Heart left ventricle (tissue), 16 donors: ENCODE measurements around the gene HAUS3. TPM values are rescaled to one million over a fixed set of nuclear protein-coding genes. Genes with fewer than 3 reads are reported as not detected.

Experiments
- ATAC-seq, 4 donors: fragments of 200-7000 bp; cut with Tn5 transposase; one replicate each; pipeline ENCODE4 v1.9.1; 2020 to 2022; ENCODE audit warnings: moderate library complexity in 4 of 4, mild to moderate bottlenecking in 3 of 4, moderate number of reproducible peaks in 1 of 4
- DNase-seq, 5 donors: peaks; one replicate each; pipeline ENCODE4 v3.0.0-alpha.2; 2020
- H3K27ac ChIP-seq, 12 donors: fragments of 200-600 bp; sonication (generic) in 4 of 12; one replicate each; pipeline versions ENCODE4 v1.5.0 to v1.8.0; 2016 to 2022; ENCODE audit warnings: mild to moderate bottlenecking in 2 of 12
- H3K27me3 ChIP-seq, 9 donors: fragments of 200-600 bp; sonication (generic) in 2 of 9; one replicate each; pipeline versions ENCODE4 v1.5.1 to v1.8.0; 2016 to 2022; ENCODE audit warnings: mild to moderate bottlenecking in 3 of 9
- H3K36me3 ChIP-seq, 9 donors: fragments of 200-600 bp; sonication (generic) in 2 of 9; one replicate each; pipeline versions ENCODE4 v1.5.0 to v1.8.0; 2018 to 2022; ENCODE audit warnings: mild to moderate bottlenecking in 2 of 9
- H3K4me1 ChIP-seq, 12 donors: fragments of 200-600 bp; sonication (generic) in 4 of 12; one replicate each; pipeline versions ENCODE4 v1.5.0 to v1.8.0; 2016 to 2022; ENCODE audit warnings: mild to moderate bottlenecking in 3 of 12
- H3K4me3 ChIP-seq, 12 donors: fragments of 200-600 bp; sonication (generic) in 4 of 12; one replicate each; pipeline versions ENCODE4 v1.5.0 to v1.8.0; 2017 to 2022; ENCODE audit warnings: mild to moderate bottlenecking in 9 of 12, moderate library complexity in 4 of 12
- H3K9me3 ChIP-seq, 12 donors: fragments of 200-600 bp; sonication (generic) in 4 of 12; one replicate each; pipeline versions ENCODE4 v1.5.0 to v1.8.0; 2016 to 2022; ENCODE audit warnings: mild to moderate bottlenecking in 1 of 12
- POLR2A ChIP-seq, 2 donors: fragments of 450-650 bp; IDR thresholded peaks; one replicate each; pipeline ENCODE4 v1.6.1; 2017; ENCODE audit warnings: antibody characterized with exemption in 2 of 2, mild to moderate bottlenecking in 2 of 2, moderate library complexity in 2 of 2
- WGBS, 4 donors: extraction: QIAGEN DNeasy Blood & Tissue Kit in 2 of 4; methylation state at CpG; one replicate each; pipeline versions ENCODE4 v1.1.5 to v1.1.7; 2013 to 2018; 5-methylcytosine and 5-hydroxymethylcytosine counted together
- intact Hi-C, 10 donors: fragments of 100-400 bp; cut with DNase I; formaldehyde crosslinking; loops; one replicate each; pipeline versions ENCODE4 v1.11.1 to v1.14.2; 2022
- polyA plus RNA-seq, 2 donors: library from polyadenylated mRNA; stranded (reverse); fragments of 200-250 nt; gene quantifications; one replicate each; pipeline ENCODE4 v1.2.3, GENCODE V29; 2013
- total RNA-seq, 9 donors: library from RNA; depleted of rRNA in 2 of 9; stranded (reverse); fragments of >200 nt in 2 of 9; fragmentation: NEBNext Ultra II Directional in 3 of 9; extraction: Animal tissue kit (Norgen Biotek cat#: 25700) in 3 of 9; gene quantifications; one replicate each; pipeline versions ENCODE4 v1.1.0 to v1.2.4, GENCODE V29; 2016 to 2023
- TF ChIP-seq, protein P1 (sequence below), 12 donors: fragments of 200-600 bp; sonication (generic) in 4 of 12; IDR thresholded peaks; one replicate each; pipeline versions ENCODE4 v1.5.0 to v1.8.0; 2018 to 2022; ENCODE audit warnings: antibody characterized with exemption in 12 of 12, mild to moderate bottlenecking in 5 of 12
- donor health status: ischemic (EF 13 %, LVEDD 7.1; RV severe dilation, severe dysfunction).
- donor health status: healthy with polysubstance abuse.
- donor health status: DM: no; HTN: yes; CAD: no.
- donor health status: DM: no; HTN: no; CAD: no.
- donor health status: ischemic (EF 25% LVEDD 6.9; RV normal size, moderate dysfunction).
- donor health status: ischemic (EF 25% LVEDD 5.7; RV mildly dilated, moderate dysfunction).
- donor health status: healthy.
- donor health status: DM: yes; HTN: yes; CAD: no.
- donor health status: ischemic (EF 35%, LVEDD 5.7; RV mildly dilated, moderate dysfunction).
- donor health status: nonischemic (EF 11% LVEDD 7.7; RV severe dilation, severe dysfunction).
- donor health status: DM: yes; HTN: yes; CAD: no.
- donor health status: PGD.
- donor health status: ischemic (EF 29% LVEDD 5.4; RV normal size, mild dysfunction).
- donor health status: nonischemic (EF 23%, LVEDD 6.1; RV moderate dilation, normal function).

The HAUS3 gene
- total and polyA plus RNA-seq, 11 donors: 4.2 to 8.3 (median 6.3) TPM

DNA sequence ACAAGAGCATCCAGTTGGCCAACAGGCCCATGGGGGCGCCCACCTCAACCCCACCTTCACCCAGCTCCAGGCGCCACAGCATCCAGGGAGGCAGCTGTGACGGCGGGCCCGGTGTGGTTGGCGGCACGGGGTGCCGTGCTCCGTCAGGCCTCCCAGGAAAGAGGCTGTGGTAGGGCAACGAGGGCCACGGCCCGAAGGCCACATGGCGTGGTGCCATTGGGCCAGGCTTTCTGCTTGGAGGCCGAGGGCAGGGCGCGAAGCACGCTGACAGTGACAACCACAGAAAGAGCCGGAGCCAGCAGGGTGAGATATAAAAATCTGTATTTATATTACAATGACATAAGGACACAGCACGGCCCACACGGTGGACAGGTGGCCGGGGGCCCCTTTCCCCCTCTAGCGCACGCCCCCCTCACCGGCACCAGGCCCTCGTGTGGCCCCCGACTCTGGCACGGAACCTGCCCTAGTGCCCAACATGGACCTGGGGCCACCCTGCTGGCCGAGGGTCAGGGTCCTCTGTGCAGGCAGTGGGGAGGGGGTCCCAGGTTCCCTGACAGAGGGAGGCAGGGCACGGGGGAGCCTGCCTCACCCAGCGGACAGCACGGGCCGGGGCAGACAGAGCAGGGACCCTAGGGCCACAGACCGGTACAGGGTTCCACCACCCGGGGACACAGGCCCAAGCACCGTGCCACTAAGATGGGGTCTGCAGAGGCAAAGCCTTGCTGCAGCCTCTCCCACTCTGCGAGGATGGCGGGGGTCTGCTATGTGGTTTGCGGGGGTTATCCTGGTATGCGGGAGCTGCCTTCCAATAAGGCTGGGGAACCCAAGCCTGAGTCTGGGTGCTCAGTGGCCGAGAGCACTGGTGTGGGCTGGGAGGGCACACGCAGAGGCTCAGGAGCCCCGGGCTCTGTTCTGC lies 5.5 kb upstream of the HAUS3 start:
- H3K27me3 ChIP-seq: no peaks in the 10 kb centered on the region
- no peaks in the 10 kb centered on the region for H3K9me3 ChIP-seq
- intact Hi-C loops: loop anchor here in 3 of 10 donors (10.0 kb wide), 3 partner anchors 287 to 717 kb away; partner anchors contain the start of genes FAM193A (in 1 of the 3), GRK4 (in 1 of the 3) and NOP14 (in 1 of the 3)
- no peak overlapping the region for H3K4me3 ChIP-seq
- H3K4me1 ChIP-seq: peaks cover 1 to 36% (median 26%) of the 10 kb centered on the region in 12 donors
- TF ChIP-seq POLR2A (IDR thresholded peaks at IDR 0.05): no peak
- TF ChIP-seq, protein P1, sequence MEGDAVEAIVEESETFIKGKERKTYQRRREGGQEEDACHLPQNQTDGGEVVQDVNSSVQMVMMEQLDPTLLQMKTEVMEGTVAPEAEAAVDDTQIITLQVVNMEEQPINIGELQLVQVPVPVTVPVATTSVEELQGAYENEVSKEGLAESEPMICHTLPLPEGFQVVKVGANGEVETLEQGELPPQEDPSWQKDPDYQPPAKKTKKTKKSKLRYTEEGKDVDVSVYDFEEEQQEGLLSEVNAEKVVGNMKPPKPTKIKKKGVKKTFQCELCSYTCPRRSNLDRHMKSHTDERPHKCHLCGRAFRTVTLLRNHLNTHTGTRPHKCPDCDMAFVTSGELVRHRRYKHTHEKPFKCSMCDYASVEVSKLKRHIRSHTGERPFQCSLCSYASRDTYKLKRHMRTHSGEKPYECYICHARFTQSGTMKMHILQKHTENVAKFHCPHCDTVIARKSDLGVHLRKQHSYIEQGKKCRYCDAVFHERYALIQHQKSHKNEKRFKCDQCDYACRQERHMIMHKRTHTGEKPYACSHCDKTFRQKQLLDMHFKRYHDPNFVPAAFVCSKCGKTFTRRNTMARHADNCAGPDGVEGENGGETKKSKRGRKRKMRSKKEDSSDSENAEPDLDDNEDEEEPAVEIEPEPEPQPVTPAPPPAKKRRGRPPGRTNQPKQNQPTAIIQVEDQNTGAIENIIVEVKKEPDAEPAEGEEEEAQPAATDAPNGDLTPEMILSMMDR (IDR thresholded peaks at IDR 0.05): no peak
- H3K36me3 ChIP-seq: peaks cover 0 to 58% (median 48%) of the 10 kb centered on the region in 9 donors
- no peak overlapping the region for H3K27ac ChIP-seq
- no peak for ATAC-seq
- DNase-seq: peak in 4 of 5 donors; percentile 7 to 61 (median 26)
- 90 to 92% (median 92%) methylated on average over 34 to 42 of the region's 42 CpGs for WGBS, 4 donors

DNA sequence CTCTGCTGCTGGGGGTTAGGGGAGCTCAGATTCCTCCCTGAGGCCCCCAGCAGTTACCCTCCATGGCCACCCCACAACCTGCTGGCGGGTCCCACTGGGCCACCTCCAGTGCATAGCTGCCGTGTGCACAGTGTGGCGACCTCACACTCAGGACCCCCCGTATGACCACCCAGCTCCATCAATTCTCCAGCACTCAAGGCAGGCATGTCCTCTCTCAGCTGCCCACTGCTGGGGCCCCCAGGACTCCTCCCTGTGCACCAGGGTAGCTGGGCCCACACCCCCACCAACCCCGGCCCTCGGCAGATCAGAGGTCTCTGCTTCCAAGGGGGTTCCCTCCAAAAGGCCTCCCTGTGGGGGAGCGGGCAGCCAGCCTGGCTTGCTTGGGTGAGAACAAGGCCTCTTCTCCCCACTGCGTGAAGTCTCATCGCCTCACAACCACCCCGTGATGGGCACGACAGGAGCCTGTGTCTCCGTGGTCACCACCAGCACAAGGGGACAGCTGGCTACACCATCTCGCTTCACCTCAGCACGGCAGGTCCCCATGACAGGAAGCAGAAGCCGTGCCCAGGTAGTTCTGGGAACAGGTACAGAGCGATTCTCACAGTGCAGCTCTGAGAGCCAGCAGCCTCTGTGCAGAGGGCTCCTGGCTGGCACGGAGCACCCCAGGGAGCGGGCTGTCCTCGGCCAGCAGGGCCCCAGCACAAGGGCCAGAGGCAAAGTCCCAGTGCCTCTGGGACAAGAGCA lies 4.6 kb upstream of the HAUS3 start:
- TF ChIP-seq, protein P1 (IDR thresholded peaks at IDR 0.05): no peak
- no peak for TF ChIP-seq POLR2A (IDR thresholded peaks at IDR 0.05)
- H3K4me1 ChIP-seq: peaks cover 3 to 38% (median 26%) of the 10 kb centered on the region in 12 donors
- H3K27me3 ChIP-seq: no peaks in the 10 kb centered on the region
- ATAC-seq (no peak), DNase-seq (no peak)
- intact Hi-C loops: loop anchor here in 3 of 10 donors (10.0 kb wide), 3 partner anchors 288 to 718 kb away; partner anchors contain the start of genes FAM193A (in 1 of the 3), GRK4 (in 1 of the 3) and NOP14 (in 1 of the 3)
- peak overlapping the region in 1 of 12 donors; percentile 4 for H3K27ac ChIP-seq
- 91 to 92% (median 92%) methylated on average over 17 to 19 of the region's 19 CpGs for WGBS, 4 donors
- H3K4me3 ChIP-seq: no peak overlapping the region
- H3K36me3 ChIP-seq: peaks cover 0 to 50% (median 41%) of the 10 kb centered on the region in 9 donors
- no peaks in the 10 kb centered on the region for H3K9me3 ChIP-seq

DNA sequence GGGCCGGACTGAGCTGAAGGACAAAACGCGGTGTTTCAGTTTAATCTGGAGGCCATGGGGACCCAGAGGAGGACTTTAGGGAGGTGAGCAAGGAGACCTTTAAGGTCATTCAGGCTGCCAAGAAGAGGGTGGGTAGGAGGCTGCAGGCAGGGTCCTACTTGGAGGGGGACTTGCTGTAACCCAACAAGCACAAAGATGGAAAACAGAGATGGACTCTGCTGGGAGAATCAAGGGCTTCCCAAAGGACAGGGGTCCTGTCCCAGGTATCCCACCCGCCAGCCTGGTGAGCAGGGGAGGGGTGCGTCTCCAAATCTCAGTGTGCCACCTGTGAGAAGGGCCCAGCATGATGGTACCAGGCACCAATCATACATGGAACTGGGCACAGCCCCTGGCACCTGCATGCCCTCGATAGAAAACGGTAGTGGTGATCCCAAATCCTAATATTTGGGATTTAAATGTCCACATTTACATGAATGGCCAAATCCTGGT lies 3.9 kb upstream of the HAUS3 start:
- Histone ChIP-seq H3K9me3 (no peaks in the 10 kb centered on the region), H3K27me3 (no peaks in the 10 kb centered on the region), H3K4me3 (no peak overlapping the region), H3K27ac (peak overlapping the region in 10 of 12 donors; percentile 4 to 81 (median 46)), H3K36me3 (peaks cover 0 to 43% (median 33%) of the 10 kb centered on the region in 9 donors), H3K4me1 (peaks cover 4 to 44% (median 30%) of the 10 kb centered on the region in 12 donors)
- intact Hi-C loops: loop anchor here in 3 of 10 donors (10.0 kb wide), 3 partner anchors 289 to 719 kb away; partner anchors contain the start of genes FAM193A (in 1 of the 3), GRK4 (in 1 of the 3) and NOP14 (in 1 of the 3)
- no peak for TF ChIP-seq POLR2A (IDR thresholded peaks at IDR 0.05)
- TF ChIP-seq, protein P1 (IDR thresholded peaks at IDR 0.05): no peak
- ATAC-seq (no peak), DNase-seq (no peak)
- 79 to 84% (median 82%) methylated on average over 7 of the region's 7 CpGs for WGBS, 4 donors
